HCT116 (cell line): ENCODE measurements around the gene CNTNAP2. TPM values are rescaled to one million over a fixed set of nuclear protein-coding genes. Genes with fewer than 3 reads are reported as not detected.

Source experiments
- ATAC-seq: fragments of 200-7000 bp; cut with Tn5 transposase; 2 replicates; pipeline ENCODE4 v1.9.1; 2020; ENCODE audit warnings: mild to moderate bottlenecking, moderate library complexity
- BruUV-seq: library from RNA; stranded (reverse); fragments of 400-500 nt; replicated peaks from 2 replicates; lab custom pipeline; 2021; lab: Mats Ljungman, UMichigan
- CTCF ChIA-PET: fragments of 300-600 bp; sonication (Branson Sonifier 250); formaldehyde crosslinking; loops from one replicate; lab custom pipeline; 2021; ENCODE audit warnings: antibody characterized with exemption; lab: Charles Lee
- POLR2A ChIA-PET: fragments of 300-600, 350-600 bp; sonication (Branson Sonifier 250); formaldehyde crosslinking; loops from one replicate; lab custom pipeline; 2021; ENCODE audit warnings: antibody characterized with exemption; lab: Charles Lee
- RAD21 ChIA-PET, 2 experiments: fragments of 300-600 bp; sonication (Branson Sonifier 250); formaldehyde crosslinking; loops; one replicate each; lab custom pipeline; 2023; ENCODE audit warnings: low total read pairs in 2 of 2; ENCODE audit not compliant: uncharacterized antibody in 2 of 2, unreplicated experiment in 2 of 2, low non-redundant PET in 1 of 2; lab: Charles Lee
- DNase-seq: peaks from one replicate; pipeline ENCODE4 v3.0.0-alpha.2; 2010; ENCODE audit warnings: low read depth, low spot score
- H2AFZ ChIP-seq: fragments of 200-600 bp; shearing (Covaris generic), sonication (generic); 2 replicates; pipeline ENCODE4 v1.6.1; 2017; ENCODE audit warnings: low read depth, mixed run types, mixed read lengths, antibody characterized with exemption, low read length; ENCODE audit not compliant: poor library complexity, severe bottlenecking
- H3K27ac ChIP-seq: 2 replicates; pipeline ENCODE4 v1.5.1; 2012; ENCODE audit warnings: low read depth, low read length
- H3K27me3 ChIP-seq: fragments of 200-600 bp; sonication (generic); 2 replicates; pipeline ENCODE4 v1.6.1; 2016; ENCODE audit warnings: mixed run types, low read length, mixed read lengths; ENCODE audit not compliant: insufficient read depth
- H3K36me3 ChIP-seq, 2 experiments: fragments of 200-500 bp in 1 of 2; fragments of 200-600 bp in 1 of 2; sonication (Bioruptor generic) in 1 of 2; sonication (generic) in 1 of 2; 2 replicates each; pipeline versions ENCODE4 v1.5.1 to v1.6.1; 2014 to 2016; ENCODE audit warnings: low read length in 2 of 2, inconsistent platforms in 1 of 2, mixed read lengths in 1 of 2, mixed run types in 1 of 2; ENCODE audit not compliant: insufficient read depth in 2 of 2, control insufficient read depth in 1 of 2
- H3K4me1 ChIP-seq, 2 experiments: fragments of 200-600 bp in 1 of 2; sonication (generic) in 1 of 2; 2 replicates each; pipeline versions ENCODE4 v1.5.1 to v1.6.1; 2012 to 2017; ENCODE audit warnings: low read length in 2 of 2, inconsistent platforms in 1 of 2, mild to moderate bottlenecking in 1 of 2, mixed read lengths in 1 of 2, mixed run types in 1 of 2, moderate library complexity in 1 of 2; ENCODE audit not compliant: insufficient read depth in 2 of 2, control insufficient read depth in 1 of 2
- H3K4me2 ChIP-seq: fragments of 200-600 bp; sonication (generic); 2 replicates; pipeline ENCODE4 v1.6.1; 2017; ENCODE audit warnings: mixed run types, low read length, mixed read lengths
- H3K4me3 ChIP-seq, 2 experiments: fragments of 200-600 bp in 1 of 2; sonication (generic) in 1 of 2; replicated peaks in 1 of 2; 2 replicates each; pipeline ENCODE4 v1.5.1; 2011 to 2016; ENCODE audit warnings: low read length in 2 of 2, control low read depth in 1 of 2, low read depth in 1 of 2, mild to moderate bottlenecking in 1 of 2, mixed read lengths in 1 of 2, mixed run types in 1 of 2
- H3K79me2 ChIP-seq: fragments of 200-600 bp; sonication (generic); 2 replicates; pipeline ENCODE4 v1.6.1; 2017; ENCODE audit warnings: mild to moderate bottlenecking, mixed run types, low read length, moderate library complexity, mixed read lengths; ENCODE audit not compliant: insufficient read depth
- H3K9ac ChIP-seq: fragments of 200-600 bp; sonication (generic); 2 replicates; pipeline ENCODE4 v1.6.1; 2016; ENCODE audit warnings: low read length, mixed read lengths
- H3K9me2 ChIP-seq: fragments of 200-600 bp; sonication (generic), shearing (Covaris generic); 2 replicates; pipeline ENCODE4 v1.6.1; 2017; ENCODE audit warnings: mixed run types, mild to moderate bottlenecking, moderate library complexity; ENCODE audit not compliant: insufficient read depth
- H3K9me3 ChIP-seq, 2 experiments: fragments of 200-500 bp in 1 of 2; fragments of 200-600 bp in 1 of 2; sonication (Bioruptor generic) in 1 of 2; sonication (generic) in 1 of 2; 2 replicates each; pipeline ENCODE4 v1.6.1; 2014 to 2017; ENCODE audit warnings: low read length in 2 of 2, mixed read lengths in 2 of 2, inconsistent platforms in 1 of 2, low read depth in 1 of 2, mild to moderate bottlenecking in 1 of 2, mixed run types in 1 of 2, moderate library complexity in 1 of 2; ENCODE audit not compliant: control insufficient read depth in 1 of 2, insufficient read depth in 1 of 2
- H4K20me1 ChIP-seq: fragments of 200-600 bp; sonication (generic), shearing (Covaris generic); 2 replicates; pipeline ENCODE4 v1.6.1; 2017; ENCODE audit warnings: mixed run types, mild to moderate bottlenecking, moderate library complexity; ENCODE audit not compliant: insufficient read depth
- ATF3 ChIP-seq: IDR thresholded peaks from 2 replicates; pipeline ENCODE4 v1.6.1; 2012
- CBX3 ChIP-seq: IDR thresholded peaks from 2 replicates; pipeline ENCODE4 v1.6.1; 2012; ENCODE audit warnings: low read depth
- CTCF ChIP-seq, 3 experiments: fragments of 200-600 bp in 1 of 3; sonication (generic) in 1 of 3; IDR thresholded peaks in 2 of 3; conservative IDR thresholded peaks in 1 of 3; 2 replicates each; pipeline ENCODE4 v1.5.1; 2012 to 2017; ENCODE audit warnings: low read depth in 2 of 3, low read length in 2 of 3, antibody characterized with exemption in 1 of 3, borderline replicate concordance in 1 of 3, control low read depth in 1 of 3, mild to moderate bottlenecking in 1 of 3, mixed read lengths in 1 of 3, mixed run types in 1 of 3, moderate library complexity in 1 of 3; ENCODE audit not compliant: insufficient read depth in 1 of 3
- ELF1 ChIP-seq: IDR thresholded peaks from 2 replicates; pipeline ENCODE4 v1.6.1; 2012; ENCODE audit warnings: low read depth, borderline replicate concordance
- EZH2 ChIP-seq: fragments of 200-600 bp; sonication (generic); IDR thresholded peaks from 2 replicates; pipeline ENCODE4 v1.6.1; 2017; ENCODE audit warnings: antibody characterized with exemption, mixed run types
- FOSL1 ChIP-seq: IDR thresholded peaks from 2 replicates; pipeline ENCODE4 v1.6.1; 2012; ENCODE audit warnings: low read depth
- JUND ChIP-seq: IDR thresholded peaks from 2 replicates; pipeline ENCODE4 v1.6.1; 2012
- MAX ChIP-seq: IDR thresholded peaks from 2 replicates; pipeline ENCODE4 v1.6.1; 2012
- POLR2A ChIP-seq: IDR thresholded peaks from 2 replicates; pipeline ENCODE4 v1.7.0; 2011; ENCODE audit warnings: borderline replicate concordance; ENCODE audit not compliant: insufficient read depth, insufficient read length; ENCODE audit errors: extremely low read depth
- RAD21 ChIP-seq: IDR thresholded peaks from 2 replicates; pipeline ENCODE4 v1.6.1; 2012; ENCODE audit warnings: low read depth, mild to moderate bottlenecking
- SRF ChIP-seq: IDR thresholded peaks from 2 replicates; pipeline ENCODE4 v1.6.1; 2012; ENCODE audit warnings: low read depth
- YY1 ChIP-seq: IDR thresholded peaks from 2 replicates; pipeline ENCODE4 v1.6.1; 2011; ENCODE audit warnings: low read length, low read depth, moderate library complexity, mild to moderate bottlenecking; ENCODE audit not compliant: insufficient replicate concordance; ENCODE audit errors: extremely low read depth
- ZBTB33 ChIP-seq: IDR thresholded peaks from 2 replicates; pipeline ENCODE4 v1.6.1; 2011; ENCODE audit warnings: mild to moderate bottlenecking, low read length, moderate library complexity; ENCODE audit not compliant: insufficient replicate concordance; ENCODE audit errors: extremely low read depth
- intact Hi-C: fragments of 100-400 bp; cut with micrococcal nuclease; formaldehyde crosslinking; loops from 2 replicates; pipeline ENCODE4 v1.10.0; 2022
- total RNA-seq: library from RNA; stranded (reverse); gene quantifications from one replicate; pipeline ENCODE4 v1.2.1, GENCODE V29; 2021; ENCODE audit not compliant: unreplicated experiment

Gene CNTNAP2
- total RNA-seq, 1 experiment from 2014 or later: 0.37 TPM

GRCh38 chr7:147497246-147497645 lies 1380.6 kb downstream of the CNTNAP2 start (continued):
- no peak for TF ChIP-seq CTCF (IDR thresholded peaks at IDR 0.05 in 2 of 3, conservative IDR thresholded peaks at IDR 0.05 in 1 of 3; ENCODE audit: borderline replicate concordance in 1 of 3, insufficient read depth in 1 of 3, low read depth in 2 of 3, low read length in 2 of 3)

- ChIA-PET POLR2A (no interaction called here), CTCF (no interaction called here)
- no peak for TF ChIP-seq RAD21
- TF ChIP-seq ATF3: no peak
Measured at GRCh38 chr7:147498081-147498480, 1381.5 kb downstream of the CNTNAP2 start.

GRCh38 chr7:147509035-147509501 lies 1392.5 kb downstream of the CNTNAP2 start:
- Histone ChIP-seq H3K9me3 (peaks cover 0 to 12% of the 10 kb centered on the region in 2 experiments; a peak in 2 of 4 replicates), H3K4me1 (no peaks in the 10 kb centered on the region), H3K9ac (no peak overlapping the region), H3K79me2 (no peaks in the 10 kb centered on the region), H2AFZ (no peak overlapping the region), H3K27ac (no peak overlapping the region), H3K4me2 (no peak overlapping the region), H3K36me3 (no peaks in the 10 kb centered on the region), H3K4me3 (no peak overlapping the region), H4K20me1 (no peaks in the 10 kb centered on the region), H3K9me2 (no peaks in the 10 kb centered on the region), H3K27me3 (no peaks in the 10 kb centered on the region)
- ATAC-seq (no peak), DNase-seq (no peak)
- TF ChIP-seq ELF1: no peak
- no peak for TF ChIP-seq FOSL1
- no peak for TF ChIP-seq ZBTB33
- no peak for TF ChIP-seq POLR2A
- TF ChIP-seq RAD21: no peak
- no peak for TF ChIP-seq EZH2
- TF ChIP-seq MAX: no peak
- TF ChIP-seq JUND: no peak
- no peak for TF ChIP-seq YY1
- no peak for TF ChIP-seq SRF
- TF ChIP-seq ATF3: no peak
- TF ChIP-seq CBX3: no peak
- CTCF ChIA-PET: no interaction called here
- intact Hi-C loops: no loop called here
- RAD21 ChIA-PET: no interaction called here
- POLR2A ChIA-PET: no interaction called here
- no TSS peak for BruUV-seq

More at GRCh38 chr7:147498081-147498480, 1381.5 kb downstream of the CNTNAP2 start:
- H3K27ac ChIP-seq: no peak overlapping the region
- no peak for ATAC-seq
- no peak overlapping the region for H3K4me3 ChIP-seq
- no peak for DNase-seq
- no peaks in the 10 kb centered on the region for H3K4me1 ChIP-seq
- intact Hi-C loops: no loop called here
- BruUV-seq: no TSS peak
- no peaks in the 10 kb centered on the region for H3K27me3 ChIP-seq
- H4K20me1 ChIP-seq: no peaks in the 10 kb centered on the region
- RAD21 ChIA-PET: no interaction called here
- H3K79me2 ChIP-seq: no peaks in the 10 kb centered on the region
- no peaks in the 10 kb centered on the region for H3K36me3 ChIP-seq
- H2AFZ ChIP-seq: no peak overlapping the region
- H3K4me2 ChIP-seq: no peak overlapping the region
- H3K9me2 ChIP-seq: no peaks in the 10 kb centered on the region
- no peak overlapping the region for H3K9ac ChIP-seq
- peaks cover 4 to 17% of the 10 kb centered on the region in 2 experiments; a peak in 2 of 4 replicates for H3K9me3 ChIP-seq
